Stimulated activated CD8-positive, alpha-beta memory T cell treated with anti-CD3 and anti-CD28 coated beads, Interleukin-15, amount 100 ng/mL, for 4 hours (primary cell): Measurements from ENCODE around the gene ZKSCAN1.
"Not testable (repeated sequence)": the region's sequence is repeated elsewhere in the genome, so short reads cannot be mapped to it uniquely, and the experiment has no call there.

Experiments used
- DNase-seq, 2 donors: peaks; one replicate each; pipeline ENCODE4 v3.0.0-alpha.2; 2020; ENCODE audit warnings: low read depth in 2 of 2

ZKSCAN1 gene

DNA sequence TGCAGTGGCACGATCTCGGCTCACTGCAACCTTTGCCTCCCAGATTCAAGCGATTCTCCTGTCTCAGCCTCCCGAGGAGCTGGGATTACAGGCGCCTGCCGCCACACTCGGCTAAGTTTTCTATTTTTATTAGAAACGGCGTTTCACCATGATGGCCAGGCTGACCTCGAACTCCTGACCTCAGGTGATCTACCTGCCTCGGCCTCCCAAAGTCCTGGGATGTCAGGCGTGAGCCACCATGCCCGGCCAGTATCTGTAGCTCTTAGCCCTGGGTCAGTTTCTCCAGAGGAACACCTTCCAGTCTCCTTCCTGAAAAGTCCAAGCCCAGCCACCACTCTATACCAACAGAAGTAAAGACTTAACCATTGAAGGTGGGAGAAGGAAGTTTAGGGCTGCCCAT lies 15.2 kb upstream of the ZKSCAN1 start:
- no peak for DNase-seq

DNA sequence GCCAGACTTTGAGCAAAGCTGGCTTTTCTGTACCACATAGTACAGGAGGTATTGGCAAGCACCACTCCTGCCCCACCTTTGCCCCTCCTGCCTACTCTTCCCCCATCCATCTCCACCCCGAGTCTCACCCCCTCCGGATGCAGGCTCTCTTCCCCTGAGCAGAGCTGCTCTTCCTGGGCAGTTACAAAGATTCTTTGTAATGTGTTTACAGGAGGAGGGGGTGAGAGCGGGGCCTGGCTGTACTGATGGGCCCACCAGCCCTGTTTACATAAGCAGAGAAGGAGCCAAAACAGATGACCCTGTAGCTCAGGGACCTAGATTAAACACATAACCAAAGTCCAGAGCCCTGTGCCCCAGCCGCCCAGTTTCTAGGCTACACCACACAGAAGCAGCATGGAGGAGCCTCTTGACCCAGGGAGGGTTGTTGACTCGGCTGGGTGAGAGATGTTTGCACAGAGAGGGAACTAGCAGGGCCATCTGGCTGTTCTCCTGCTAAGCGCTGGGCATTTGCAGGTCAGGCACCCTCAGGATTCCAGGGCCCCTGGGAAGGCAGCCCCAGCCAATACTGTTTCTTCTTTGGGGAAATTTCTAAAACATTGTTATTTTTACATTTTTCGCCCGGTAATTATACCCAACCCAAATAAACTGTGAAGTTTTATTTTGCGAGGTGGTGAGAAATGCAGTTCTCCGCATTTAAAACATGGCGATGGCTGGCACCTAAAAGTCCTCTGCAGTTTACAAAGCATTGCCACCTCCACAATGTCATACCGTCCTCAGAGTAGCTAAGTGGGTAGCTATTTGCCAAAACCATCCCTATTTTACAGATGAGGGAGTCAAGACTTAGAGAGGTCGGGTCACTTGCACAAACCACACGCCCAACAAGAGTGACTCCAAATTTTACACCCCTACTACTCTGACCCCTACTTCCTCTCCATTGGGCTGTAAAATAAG lies 11.4 kb upstream of the ZKSCAN1 start:
- no peak for DNase-seq

DNA sequence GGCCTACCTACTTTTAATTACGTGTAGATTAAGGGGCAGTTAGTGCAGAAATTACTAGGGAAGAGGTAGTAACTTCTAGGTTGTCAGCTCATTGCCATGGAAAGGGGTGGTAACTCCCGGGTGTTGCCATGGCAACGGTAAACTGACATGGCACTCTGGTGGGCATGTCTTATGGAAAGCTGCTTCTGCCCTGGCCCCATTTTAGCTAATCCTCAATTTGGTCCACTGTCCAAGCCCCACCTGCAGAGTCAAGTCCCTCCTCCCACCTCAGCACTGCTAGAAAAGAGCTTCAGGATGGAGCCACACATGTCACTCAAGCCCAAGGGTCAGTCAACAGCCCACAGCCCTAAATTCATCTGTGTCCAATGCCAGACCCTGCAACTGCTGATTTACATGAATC lies 7.5 kb upstream of the ZKSCAN1 start:
- no peak for DNase-seq

DNA sequence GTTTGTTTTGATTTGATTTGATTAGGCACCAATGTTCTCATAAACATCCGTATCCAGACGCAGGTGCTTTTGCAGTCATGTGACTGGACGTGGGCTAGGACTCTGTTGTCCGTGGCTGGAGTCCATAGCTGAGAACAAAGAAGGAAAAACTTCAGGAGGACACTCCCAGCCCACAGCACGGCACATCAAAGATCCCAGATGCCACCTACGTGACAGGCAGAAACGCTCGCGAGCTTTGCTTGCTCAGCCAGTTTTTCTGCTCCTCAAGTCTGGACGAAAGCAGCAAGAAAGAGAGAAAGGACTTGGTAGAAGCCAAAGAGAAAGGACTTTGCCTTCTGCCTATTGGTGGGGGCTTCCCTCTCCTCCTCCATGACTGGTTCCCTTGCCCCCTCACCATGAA lies 6.9 kb upstream of the ZKSCAN1 start:
- DNase-seq = no peak

DNA sequence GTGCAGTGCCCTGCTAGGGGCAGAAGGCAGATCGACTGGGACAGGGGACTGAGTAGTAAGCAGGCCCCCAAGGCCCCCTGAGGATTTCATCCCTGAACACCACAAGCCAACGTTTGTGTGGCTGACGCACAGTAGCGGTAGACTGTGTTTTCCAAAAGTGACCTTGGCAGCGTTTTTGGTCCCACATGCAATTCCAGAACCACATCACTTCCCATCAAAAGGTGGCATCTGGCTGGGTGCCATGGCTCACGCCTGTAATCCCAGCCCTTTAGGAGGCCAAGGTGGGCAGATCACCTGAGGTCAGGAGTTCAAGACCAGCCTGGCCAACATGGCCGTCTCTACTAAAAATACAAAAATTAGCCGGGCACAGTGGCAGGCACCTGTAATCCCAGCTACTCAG lies 5.4 kb upstream of the ZKSCAN1 start:
- not testable (repeated sequence) for DNase-seq

DNA sequence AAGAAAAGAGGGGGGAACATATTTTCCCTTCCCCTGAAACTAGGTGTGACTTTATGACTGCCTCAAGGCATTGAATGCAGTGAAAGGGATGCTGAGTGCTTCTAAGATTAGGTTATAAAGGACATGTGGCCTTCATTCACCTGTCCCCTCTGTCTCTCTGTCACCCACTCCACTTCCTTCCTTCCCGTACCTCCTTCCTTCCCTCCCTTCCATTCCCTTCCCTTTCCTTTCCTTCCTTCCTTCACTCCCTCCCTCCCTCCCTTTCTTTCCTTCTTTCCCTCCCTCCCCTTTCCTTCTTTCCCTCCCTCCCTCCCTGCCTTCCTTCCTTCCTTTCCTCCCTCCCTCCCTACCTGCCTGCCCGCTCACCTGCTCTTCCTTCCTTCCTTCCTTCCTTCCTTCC lies 4.5 kb upstream of the ZKSCAN1 start:
- DNase-seq = no peak

DNA sequence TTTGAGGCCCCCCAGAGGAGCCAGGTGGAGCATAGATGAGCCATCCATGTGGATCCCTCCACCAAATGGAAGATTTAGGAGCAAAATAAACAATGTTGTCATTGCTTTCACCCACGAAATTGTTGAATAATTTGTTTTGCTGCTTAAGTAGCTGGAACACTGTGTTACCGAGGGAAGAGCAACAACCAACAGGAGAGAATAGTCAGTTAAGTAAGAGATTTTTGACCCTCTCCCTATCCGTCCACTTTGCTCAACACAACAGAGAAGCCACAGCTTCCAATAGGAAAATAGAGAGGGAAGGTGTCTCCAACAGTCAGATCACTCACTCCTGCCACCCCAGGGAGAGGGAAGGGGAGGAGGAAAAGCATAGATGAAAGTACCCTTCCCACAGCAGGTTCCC lies 3.9 kb upstream of the ZKSCAN1 start:
- DNase-seq = no peak

DNA sequence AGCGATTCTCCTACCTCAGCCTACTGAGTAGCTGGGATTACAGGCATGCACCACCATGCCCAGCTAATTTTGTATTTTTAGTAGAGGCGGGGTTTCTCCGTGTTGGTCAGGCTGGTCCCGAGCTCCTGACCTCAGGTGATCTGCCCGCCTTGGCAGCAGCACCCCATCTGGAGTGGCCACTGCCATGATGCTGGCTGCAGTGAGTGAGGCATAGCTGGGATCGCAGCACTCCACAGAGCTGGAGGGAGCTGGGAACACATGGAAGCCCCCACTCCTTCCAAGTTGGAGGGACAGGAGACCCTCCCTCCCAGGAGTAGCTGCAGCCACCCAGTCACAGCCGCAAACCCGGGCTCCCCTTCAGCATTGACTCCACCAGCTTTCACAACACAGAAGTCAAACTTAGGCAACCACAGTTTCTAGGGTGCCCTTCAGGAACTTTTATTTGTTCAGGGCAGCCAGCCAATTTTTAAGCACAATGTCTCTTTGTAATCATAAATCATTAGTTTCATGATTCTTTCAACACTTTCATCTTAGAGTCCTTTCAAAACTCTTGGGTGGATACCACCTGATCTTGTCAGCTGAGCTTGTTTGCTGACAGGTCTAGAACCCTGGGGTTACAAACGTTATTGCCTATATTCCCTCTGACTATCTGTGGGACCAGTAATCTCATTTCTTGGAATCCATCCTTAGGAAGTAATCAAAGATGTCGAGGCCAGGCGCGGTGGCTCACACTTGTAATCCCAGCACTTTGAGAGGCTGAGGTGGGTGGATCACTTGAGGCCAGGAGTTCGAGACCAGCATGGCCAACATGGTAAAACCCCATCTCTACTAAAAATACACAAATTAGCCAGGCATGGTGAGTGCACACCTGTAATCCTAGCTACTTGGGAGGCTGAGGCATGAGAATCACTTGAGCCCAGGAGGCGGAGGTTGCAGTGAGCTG lies 2.7 kb upstream of the ZKSCAN1 start:
- not testable (repeated sequence) for DNase-seq

DNA sequence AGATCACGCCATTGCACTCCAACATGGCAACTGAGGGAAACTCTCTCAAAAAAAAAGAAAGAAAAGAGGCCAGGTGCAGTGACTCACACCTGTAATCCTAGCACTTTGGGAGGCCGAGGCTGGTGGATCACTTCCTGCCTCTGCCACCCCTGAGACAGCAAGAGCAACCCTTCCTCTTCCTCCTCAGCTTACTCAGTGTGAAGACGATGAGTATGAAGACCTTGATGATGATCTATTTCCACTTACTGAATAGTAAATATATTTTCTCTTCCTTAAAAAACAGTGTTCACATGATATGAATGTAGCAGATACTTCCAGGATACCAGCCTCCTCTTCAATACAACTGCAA lies 2.1 kb upstream of the ZKSCAN1 start:
- no peak for DNase-seq

DNA sequence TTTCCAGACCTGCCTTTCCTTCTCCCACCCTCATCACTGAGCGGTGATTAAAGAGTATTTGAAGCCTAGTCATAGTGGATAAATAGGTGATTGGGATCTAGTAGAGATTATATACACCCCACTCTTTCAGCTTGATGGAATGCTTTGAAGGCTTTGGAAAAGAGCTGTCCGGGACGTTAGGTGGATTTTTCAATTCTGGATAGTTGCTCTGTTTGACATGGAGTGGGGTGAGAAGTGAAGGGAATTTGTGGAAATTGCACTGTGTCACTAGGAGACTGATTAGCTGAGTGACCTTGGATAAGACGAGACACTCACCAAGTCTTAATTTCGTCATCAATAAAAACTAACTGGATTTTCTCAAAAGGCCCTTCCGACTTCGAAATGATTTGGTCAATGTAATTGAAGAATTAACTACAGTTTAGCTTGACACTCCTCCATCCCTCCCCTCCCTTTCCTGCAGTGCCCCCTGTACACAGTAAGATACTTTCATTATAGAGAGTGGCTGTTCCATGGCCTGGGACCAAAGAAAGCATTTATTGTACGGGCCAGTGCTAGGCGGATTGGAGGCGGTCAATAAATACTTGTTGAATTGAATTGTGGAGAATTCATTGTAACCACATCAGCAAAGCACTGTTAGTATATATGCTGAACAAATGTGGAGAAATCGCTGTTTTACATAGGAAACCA lies 962 bp downstream of the ZKSCAN1 start:
- DNase-seq = no peak

DNA sequence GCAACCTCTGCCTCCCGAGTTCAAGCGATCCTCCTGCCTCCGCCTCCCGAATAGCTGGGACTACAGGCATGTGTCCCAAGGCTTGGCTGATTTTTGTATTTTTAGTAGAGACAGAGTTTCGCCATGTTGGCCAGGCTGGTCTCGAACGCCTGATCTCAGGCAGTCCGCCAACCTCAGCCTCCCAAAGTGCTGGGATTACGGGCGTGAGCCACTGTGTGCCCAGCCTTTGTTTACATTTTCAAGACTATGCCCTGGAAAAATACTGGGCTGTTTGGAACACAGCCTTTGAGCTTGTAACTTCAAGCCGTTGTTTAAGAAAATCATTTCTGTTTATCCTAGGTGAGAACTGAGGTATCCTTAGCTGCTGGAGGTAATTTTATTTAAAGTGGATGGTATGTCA lies 1.9 kb downstream of the ZKSCAN1 start:
- no peak for DNase-seq

DNA sequence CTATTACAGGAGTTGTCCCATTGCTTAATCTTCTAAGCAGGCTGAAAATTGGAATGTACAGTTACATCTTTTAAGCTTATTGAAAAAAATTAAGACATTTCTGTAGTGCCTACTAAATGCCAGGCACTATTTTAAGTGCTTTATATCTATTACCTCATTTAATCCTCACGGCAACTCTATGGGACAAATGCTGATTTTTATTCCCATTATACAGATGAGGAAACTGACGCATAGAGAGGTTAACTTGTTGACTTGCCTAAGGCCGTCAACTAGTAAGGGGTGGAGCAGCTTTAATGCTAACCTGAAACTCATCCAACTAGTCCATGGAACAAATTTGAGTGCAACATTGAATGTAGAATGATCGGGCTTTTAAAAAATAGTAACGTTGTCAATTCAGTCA lies 2.5 kb downstream of the ZKSCAN1 start:
- no peak for DNase-seq

DNA sequence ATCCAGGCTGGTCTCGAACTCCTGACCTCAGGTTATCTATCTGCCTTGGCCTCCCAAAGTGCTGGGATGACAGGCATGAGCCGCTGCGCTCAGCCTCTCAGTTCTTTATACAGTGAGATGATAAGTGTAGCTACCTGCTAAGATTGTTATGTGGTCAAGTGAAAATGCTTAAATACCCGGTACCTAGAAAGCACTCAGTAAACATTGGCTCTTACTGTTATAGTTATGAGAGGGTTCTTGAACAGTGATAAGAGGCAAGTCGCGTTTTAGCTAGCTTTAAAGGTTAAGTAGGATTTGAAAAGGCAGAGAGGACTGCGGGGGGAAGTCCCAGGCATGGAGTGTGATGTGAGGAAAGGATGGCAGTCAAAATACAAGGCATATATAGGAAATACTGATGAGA lies 4.5 kb downstream of the ZKSCAN1 start:
- no peak for DNase-seq

DNA sequence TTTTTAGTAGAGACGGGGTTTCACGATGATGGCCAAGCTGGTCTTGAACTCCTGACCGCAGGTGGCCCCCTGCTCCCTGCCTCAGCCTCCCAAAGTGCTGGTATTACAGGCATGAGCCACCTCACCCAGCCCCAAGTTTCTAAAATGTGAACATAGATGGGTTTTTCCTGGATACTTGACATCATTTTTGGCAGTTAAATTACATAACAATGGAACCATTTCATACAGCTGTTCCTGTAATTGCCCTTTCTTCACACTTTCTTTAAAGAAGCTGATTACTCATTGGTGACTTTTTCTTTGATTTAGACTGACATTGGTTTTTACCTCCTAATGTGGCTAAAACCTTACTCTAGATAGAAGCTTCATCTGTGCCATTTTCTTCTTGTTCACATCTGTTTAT lies 5.9 kb downstream of the ZKSCAN1 start:
- no peak for DNase-seq

DNA sequence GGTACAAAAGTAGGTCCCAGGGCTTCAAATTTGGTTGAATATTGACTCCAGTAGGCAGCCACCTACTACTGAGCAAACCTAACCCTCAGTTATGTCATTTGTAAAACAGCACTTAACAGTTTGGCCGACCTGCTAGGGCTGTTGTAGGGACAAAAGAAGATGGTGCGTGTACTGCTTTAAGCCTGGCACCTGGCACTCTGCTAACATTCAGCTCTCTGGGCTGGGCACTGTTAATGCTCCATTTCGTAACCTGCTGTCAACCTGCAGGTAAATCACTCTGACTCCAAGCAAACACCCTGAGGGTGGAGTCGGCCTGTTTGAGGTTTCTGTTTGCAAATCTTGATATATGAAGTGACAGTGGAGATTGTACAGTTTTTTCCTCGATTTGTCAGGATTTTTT lies 7.2 kb downstream of the ZKSCAN1 start:
- no peak for DNase-seq

DNA sequence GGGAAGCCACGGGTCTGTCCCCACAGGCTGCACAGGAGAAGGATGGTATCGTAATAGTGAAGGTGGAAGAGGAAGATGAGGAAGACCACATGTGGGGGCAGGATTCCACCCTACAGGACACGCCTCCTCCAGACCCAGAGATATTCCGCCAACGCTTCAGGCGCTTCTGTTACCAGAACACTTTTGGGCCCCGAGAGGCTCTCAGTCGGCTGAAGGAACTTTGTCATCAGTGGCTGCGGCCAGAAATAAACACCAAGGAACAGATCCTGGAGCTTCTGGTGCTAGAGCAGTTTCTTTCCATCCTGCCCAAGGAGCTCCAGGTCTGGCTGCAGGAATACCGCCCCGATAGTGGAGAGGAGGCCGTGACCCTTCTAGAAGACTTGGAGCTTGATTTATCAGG lies 8.1 kb downstream of the ZKSCAN1 start:
- no peak for DNase-seq

DNA sequence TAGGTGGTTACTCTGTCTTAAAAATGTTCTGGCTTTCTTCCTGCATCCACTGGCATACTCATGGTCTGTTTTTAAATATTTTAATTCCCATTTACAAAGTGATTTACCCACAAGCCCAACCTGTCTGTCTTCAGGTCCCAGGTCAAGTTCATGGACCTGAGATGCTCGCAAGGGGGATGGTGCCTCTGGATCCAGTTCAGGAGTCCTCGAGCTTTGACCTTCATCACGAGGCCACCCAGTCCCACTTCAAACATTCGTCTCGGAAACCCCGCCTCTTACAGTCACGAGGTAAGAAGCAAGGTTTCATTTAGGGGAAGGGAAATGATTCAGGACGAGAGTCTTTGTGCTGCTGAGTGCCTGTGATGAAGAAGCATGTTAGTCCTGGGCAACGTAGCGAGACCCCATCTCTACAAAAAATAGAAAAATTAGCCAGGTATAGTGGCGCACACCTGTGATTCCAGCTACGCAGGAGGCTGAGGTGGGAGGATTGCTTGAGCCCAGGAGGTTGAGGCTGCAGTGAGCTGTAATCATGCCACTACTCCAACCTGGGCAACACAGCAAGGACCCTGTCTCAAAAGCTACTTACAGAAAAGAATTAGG lies 8.7 kb downstream of the ZKSCAN1 start:
- no peak for DNase-seq

DNA sequence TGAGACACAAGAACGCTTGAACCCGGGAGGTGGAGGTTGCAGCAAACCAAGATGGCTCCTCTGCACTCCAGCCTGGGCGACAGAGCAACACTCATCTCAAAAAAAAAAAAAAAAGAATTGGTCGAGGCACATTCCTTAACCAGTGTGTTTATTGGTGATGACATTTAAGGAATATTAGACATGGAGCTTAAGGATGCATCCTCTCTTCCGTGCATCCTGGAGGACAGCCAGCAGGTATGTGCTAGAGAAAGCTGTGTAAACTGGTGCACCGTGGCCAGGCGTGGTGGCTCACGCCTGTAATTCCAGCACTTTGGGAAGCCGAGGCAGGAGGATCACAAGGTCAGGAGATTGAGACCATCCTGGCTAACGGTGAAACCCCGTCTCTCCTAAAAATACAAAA lies 11.8 kb downstream of the ZKSCAN1 start:
- no peak for DNase-seq

DNA sequence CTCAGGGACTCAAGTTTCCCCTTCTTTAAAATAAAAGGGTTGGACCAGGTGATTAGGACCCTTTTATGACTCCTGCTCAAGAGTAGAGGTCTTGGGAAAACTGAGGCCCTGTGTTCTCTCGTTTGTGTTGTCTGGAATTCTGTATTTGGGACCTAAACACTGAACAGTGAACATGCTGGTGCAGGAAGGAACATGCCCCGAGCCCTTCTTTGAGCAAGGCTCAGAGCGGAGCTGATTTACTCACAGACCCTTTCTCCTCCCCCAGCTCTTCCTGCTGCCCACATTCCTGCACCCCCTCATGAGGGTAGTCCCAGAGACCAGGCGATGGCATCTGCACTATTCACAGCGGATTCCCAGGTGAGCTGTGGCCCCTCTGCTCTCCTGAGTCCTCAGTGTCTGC lies 14.2 kb downstream of the ZKSCAN1 start:
- no peak for DNase-seq

DNA sequence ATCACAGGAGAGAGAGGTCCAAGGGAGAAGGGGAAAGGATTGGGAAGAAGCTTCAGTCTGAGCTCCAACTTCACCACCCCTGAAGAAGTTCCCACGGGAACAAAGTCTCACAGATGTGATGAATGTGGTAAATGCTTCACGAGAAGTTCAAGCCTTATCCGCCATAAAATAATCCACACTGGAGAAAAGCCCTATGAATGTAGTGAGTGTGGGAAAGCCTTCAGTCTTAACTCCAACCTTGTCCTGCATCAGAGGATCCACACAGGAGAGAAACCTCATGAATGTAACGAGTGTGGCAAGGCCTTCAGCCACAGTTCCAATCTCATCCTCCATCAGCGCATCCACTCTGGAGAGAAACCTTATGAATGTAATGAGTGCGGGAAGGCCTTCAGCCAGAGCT lies 18.1 kb downstream of the ZKSCAN1 start:
- DNase-seq = no peak

DNA sequence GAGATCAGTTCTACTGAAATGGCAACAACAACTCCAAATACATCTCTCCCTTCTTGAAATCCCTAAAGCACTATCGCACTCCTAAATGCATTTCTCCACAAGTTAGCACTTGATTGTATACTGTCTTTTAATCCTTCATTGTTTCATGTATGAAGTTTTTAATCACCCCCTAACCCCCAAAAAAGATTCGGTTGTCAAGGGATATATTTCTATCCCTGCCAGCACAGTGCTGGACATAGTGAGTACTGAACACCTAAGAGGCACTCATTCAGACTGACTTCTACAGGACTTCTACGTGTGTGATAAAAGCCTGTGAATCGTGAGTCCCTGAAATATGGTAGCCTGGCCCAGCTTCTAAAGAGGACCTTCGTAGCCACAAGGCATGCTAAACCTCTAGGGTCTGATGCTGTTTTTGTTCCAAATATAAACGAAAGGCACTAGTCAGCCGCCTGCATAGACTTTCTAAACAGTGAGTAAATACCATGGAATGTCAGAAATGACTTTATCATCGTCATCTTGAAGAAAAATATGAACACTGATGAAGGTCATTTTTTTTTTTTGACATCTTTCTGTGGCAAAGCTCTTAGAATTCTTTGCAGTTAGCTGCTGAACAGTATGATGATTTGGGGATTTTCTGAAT lies 19.6 kb downstream of the ZKSCAN1 start:
- DNase-seq = no peak
